Endothelial cell of umbilical vein (primary cell): ENCODE measurements around the gene FBXO38. TPM values are rescaled to one million over a fixed set of nuclear protein-coding genes. Genes with fewer than 3 reads are reported as not detected.

ENCODE experiments used
- BruUV-seq: library from RNA; stranded (reverse); fragments of 400-500 nt; replicated peaks from 2 replicates; lab custom pipeline; 2021; lab: Mats Ljungman, UMichigan
- CTCF ChIA-PET: fragments of 300-600, 350-600 bp; sonication (Branson Sonifier 250); formaldehyde crosslinking; loops from one replicate; lab custom pipeline; 2021; ENCODE audit warnings: antibody characterized with exemption, inconsistent platforms; lab: Charles Lee
- POLR2A ChIA-PET: fragments of 300-600, 350-600 bp; sonication (Branson Sonifier 250); formaldehyde crosslinking; loops from one replicate; lab custom pipeline; 2021; ENCODE audit warnings: antibody characterized with exemption, inconsistent platforms; lab: Charles Lee
- DNase-seq: peaks from one replicate; pipeline ENCODE4 v3.0.0-alpha.2; 2011; ENCODE audit warnings: low read depth, low spot score
- FAIRE-seq: peaks from 2 replicates; lab custom pipeline; 2011; peaks lifted over from hg19 to GRCh38; lab: Jason Lieb, UNC
- H2AFZ ChIP-seq: 2 replicates; pipeline ENCODE4 v1.6.0; 2012; ENCODE audit warnings: low read depth, low read length, control low read depth, inconsistent platforms
- H3K27ac ChIP-seq: 2 replicates; pipeline ENCODE4 v1.5.1; 2011; ENCODE audit warnings: low read depth, mild to moderate bottlenecking, control low read depth, low read length, moderate library complexity; ENCODE audit not compliant: insufficient read depth
- H3K27me3 ChIP-seq, 2 experiments: 2 replicates each; pipeline versions ENCODE4 v1.6.0 to v1.6.1; 2011; ENCODE audit warnings: low read length in 2 of 2, mixed read lengths in 1 of 2; ENCODE audit not compliant: control insufficient read depth in 2 of 2, insufficient read depth in 2 of 2
- H3K36me3 ChIP-seq, 2 experiments: 2 replicates in 1 of 2; 3 replicates in 1 of 2; pipeline ENCODE4 v1.5.1; 2011; ENCODE audit warnings: low read length in 2 of 2, mild to moderate bottlenecking in 1 of 2, moderate library complexity in 1 of 2; ENCODE audit not compliant: control insufficient read depth in 2 of 2, insufficient read depth in 2 of 2; ENCODE audit errors: extremely low read depth in 1 of 2
- H3K4me1 ChIP-seq: 3 replicates; pipeline ENCODE4 v1.5.1; 2011; ENCODE audit warnings: mild to moderate bottlenecking, low read length; ENCODE audit not compliant: control insufficient read depth, insufficient read depth; ENCODE audit errors: extremely low read depth
- H3K4me2 ChIP-seq: 2 replicates; pipeline ENCODE4 v1.6.1; 2011; ENCODE audit warnings: low read length, control low read depth, mixed read lengths; ENCODE audit not compliant: insufficient read depth
- H3K4me3 ChIP-seq, 3 experiments: fragments of 200-600 bp in 1 of 3; sonication (generic), shearing (Covaris generic) in 1 of 3; replicated peaks in 1 of 3; 2 replicates each; pipeline ENCODE4 v1.5.1; 2011 to 2016; ENCODE audit warnings: control low read depth in 3 of 3, low read length in 3 of 3, mild to moderate bottlenecking in 2 of 3, inconsistent platforms in 1 of 3, low read depth in 1 of 3, moderate library complexity in 1 of 3; ENCODE audit not compliant: insufficient read depth in 1 of 3
- H3K79me2 ChIP-seq: 2 replicates; pipeline ENCODE4 v1.6.0; 2012; ENCODE audit warnings: low read length, inconsistent platforms; ENCODE audit not compliant: control insufficient read depth, insufficient read depth
- H3K9ac ChIP-seq: replicated peaks from 2 replicates; pipeline ENCODE3; 2011; ENCODE audit warnings: low read length, control low read depth; ENCODE audit not compliant: insufficient read depth; ENCODE audit errors: extremely low read depth
- H3K9me1 ChIP-seq: replicated peaks from 3 replicates; pipeline ENCODE4 v1.6.0; 2011; ENCODE audit warnings: mild to moderate bottlenecking, low read length; ENCODE audit not compliant: control insufficient read depth, insufficient read depth; ENCODE audit errors: extremely low read depth
- H3K9me3 ChIP-seq: replicated peaks from 2 replicates; pipeline ENCODE4 v1.5.1; 2012; ENCODE audit warnings: low read length, inconsistent platforms; ENCODE audit not compliant: control insufficient read depth, insufficient read depth
- H4K20me1 ChIP-seq: replicated peaks from 2 replicates; pipeline ENCODE3; 2011; ENCODE audit warnings: mild to moderate bottlenecking, low read length; ENCODE audit not compliant: control insufficient read depth, insufficient read depth; ENCODE audit errors: extremely low read depth
- CTCF ChIP-seq, 2 donors: IDR thresholded peaks; 1 replicate in 1 of 2; 2 replicates in 1 of 2; pipeline ENCODE4 v1.5.1; 2011; ENCODE audit warnings: low read length in 2 of 2, mild to moderate bottlenecking in 2 of 2, moderate library complexity in 2 of 2, control low read depth in 1 of 2, inconsistent platforms in 1 of 2, low read depth in 1 of 2; ENCODE audit not compliant: insufficient read depth in 1 of 2; ENCODE audit errors: extremely low read depth in 1 of 2
- EZH2 ChIP-seq: IDR thresholded peaks from 2 replicates; pipeline ENCODE4 v1.6.1; 2012; ENCODE audit warnings: borderline replicate concordance, low read depth, mild to moderate bottlenecking, moderate library complexity, low read length, inconsistent platforms; ENCODE audit not compliant: severe bottlenecking
- FOS ChIP-seq: IDR thresholded peaks from 2 replicates; pipeline ENCODE4 v1.6.1; 2011; ENCODE audit warnings: mild to moderate bottlenecking, low read length, moderate library complexity, borderline replicate concordance; ENCODE audit not compliant: insufficient read depth
- GATA2 ChIP-seq: IDR thresholded peaks from 2 replicates; pipeline ENCODE4 v1.7.0; 2011; ENCODE audit warnings: low read depth, mild to moderate bottlenecking, moderate library complexity, mixed read lengths, low read length; ENCODE audit not compliant: insufficient read length, insufficient read depth
- JUN ChIP-seq: IDR thresholded peaks from 2 replicates; pipeline ENCODE4 v1.6.1; 2011; ENCODE audit warnings: borderline replicate concordance, low read depth; ENCODE audit not compliant: insufficient read length, insufficient read depth
- MAX ChIP-seq: IDR thresholded peaks from 2 replicates; pipeline ENCODE4 v1.6.1; 2011; ENCODE audit not compliant: insufficient read depth, insufficient read length
- MYC ChIP-seq: IDR thresholded peaks from one replicate; pipeline ENCODE4 v1.6.1; 2011; ENCODE audit warnings: mild to moderate bottlenecking, low read depth, low read length
- POLR2A ChIP-seq: IDR thresholded peaks from 2 replicates; pipeline ENCODE4 v1.6.1; 2012; ENCODE audit warnings: low read depth, mild to moderate bottlenecking, control low read depth, low read length
- POLR2AphosphoS5 ChIP-seq: IDR thresholded peaks from 2 replicates; pipeline ENCODE4 v1.6.1; 2012; ENCODE audit warnings: low read depth, mild to moderate bottlenecking, control low read depth, low read length, moderate library complexity; ENCODE audit not compliant: insufficient read depth
- dilution Hi-C: fragments of 300-500 bp; cut with MboI; formaldehyde crosslinking; loops from one replicate; pipeline ENCODE4 v1.15.0; 2019; ENCODE audit warnings: low sequenced_read_pairs; ENCODE audit not compliant: extremely low pct_ligation_motif_present
- intact Hi-C: fragments of 100-400 bp; cut with micrococcal nuclease; formaldehyde crosslinking; loops from one replicate; pipeline ENCODE4 v1.10.0; 2022
- polyA plus RNA-seq, 4 experiments: library from polyadenylated mRNA; depleted of rRNA in 3 of 4; stranded (reverse) in 3 of 4; unstranded in 1 of 4; fragments of >200 nt; gene quantifications; 2 replicates each; pipeline versions ENCODE4 v1.2.1 to v1.2.3, GENCODE V29; 2011 to 2012; ENCODE audit warnings: missing spikeins in 1 of 4
- total RNA-seq: library from RNA; stranded (reverse); gene quantifications from 2 replicates; pipeline ENCODE4 v1.2.3, GENCODE V29; 2021

FBXO38 gene
- total and polyA plus RNA-seq, 2 donors (not counting 3 experiments of a cell fraction or from before 2014, with no cell fraction given): 18.6 to 65.6 TPM

GRCh38 chr5:148394587-148395019 is 10.8 kb downstream of the FBXO38 start:
- H3K36me3 ChIP-seq: peaks cover 0 to 8% of the 10 kb centered on the region in 2 experiments
- intact Hi-C loops (loop anchor here (5.0 kb wide), 1 partner anchor 578 kb away; no protein-coding TSS in a partner anchor), dilution Hi-C loops (no loop called here)
- peaks cover 3% of the 10 kb centered on the region for H4K20me1 ChIP-seq
- no peak overlapping the region for H3K4me3 ChIP-seq
- no peak for FAIRE-seq
- no peaks in the 10 kb centered on the region for H3K9me3 ChIP-seq
- TF ChIP-seq MAX (no peak), CTCF (IDR thresholded peaks at IDR 0.05; ENCODE audit: extremely low read depth in 1 of 2, insufficient read depth in 1 of 2, low read depth in 1 of 2, low read length in 2 of 2) (no peak), POLR2A (no peak), GATA2 (no peak), EZH2 (no peak), JUN (no peak), POLR2AphosphoS5 (no peak), FOS (no peak), MYC (no peak)
- BruUV-seq: no TSS peak
- H3K27ac ChIP-seq: no peak overlapping the region
- no peak for DNase-seq
- no peak overlapping the region for H3K4me2 ChIP-seq
- peaks cover 54% of the 10 kb centered on the region for H3K79me2 ChIP-seq
- no peak overlapping the region for H2AFZ ChIP-seq
- H3K9me1 ChIP-seq: no peaks in the 10 kb centered on the region
- ChIA-PET CTCF (no interaction called here), POLR2A (no interaction called here)
- H3K27me3 ChIP-seq: no peaks in the 10 kb centered on the region
- H3K9ac ChIP-seq: no peak overlapping the region
- peaks cover 30% of the 10 kb centered on the region for H3K4me1 ChIP-seq
